Neural cell (in vitro differentiated cells): ENCODE results near the gene SLC6A4. TPM values are rescaled to one million over a fixed set of nuclear protein-coding genes. Genes with fewer than 3 reads are reported as not detected.

ENCODE experiments used
- H2AFZ ChIP-seq: fragments of 200-600, 300-800 bp; sonication (generic), shearing (Covaris generic); 2 replicates; pipeline ENCODE4 v1.6.0; 2014; ENCODE audit warnings: low read depth, mild to moderate bottlenecking, antibody characterized with exemption, low read length, moderate library complexity
- H3F3A ChIP-seq: fragments of 200-600 bp; shearing (Covaris generic); 2 replicates; pipeline ENCODE4 v1.6.1; 2016; ENCODE audit warnings: mild to moderate bottlenecking, moderate library complexity, mixed read lengths, antibody characterized with exemption, low read length; ENCODE audit not compliant: insufficient read depth, poor library complexity, severe bottlenecking
- H3K27ac ChIP-seq: fragments of 200-600, 300-800 bp; sonication (generic), shearing (Covaris generic); 2 replicates; pipeline ENCODE4 v1.5.1; 2014; ENCODE audit warnings: mild to moderate bottlenecking, low read length, moderate library complexity
- H3K27me3 ChIP-seq: fragments of 300-800, 200-600 bp; sonication (generic), shearing (Covaris generic); 2 replicates; pipeline ENCODE4 v1.6.0; 2014; ENCODE audit warnings: mild to moderate bottlenecking, low read depth, low read length, moderate library complexity; ENCODE audit not compliant: insufficient read depth
- H3K36me3 ChIP-seq: fragments of 300-800, 200-600 bp; sonication (generic), shearing (Covaris generic); 2 replicates; pipeline ENCODE4 v1.5.1; 2014; ENCODE audit warnings: mild to moderate bottlenecking, antibody characterized with exemption, low read length, moderate library complexity; ENCODE audit not compliant: insufficient read depth
- H3K4me2 ChIP-seq: fragments of 300-800, 200-600 bp; sonication (generic), shearing (Covaris generic); 2 replicates; pipeline ENCODE4 v1.6.0; 2014; ENCODE audit warnings: mild to moderate bottlenecking, low read length
- H3K4me3 ChIP-seq: fragments of 300-800, 200-600 bp; sonication (generic), shearing (Covaris generic); 2 replicates; pipeline ENCODE4 v1.5.1; 2014; ENCODE audit warnings: mild to moderate bottlenecking, low read length, moderate library complexity
- H3K79me2 ChIP-seq: fragments of 200-600 bp; shearing (Covaris generic); replicated peaks from 2 replicates; pipeline ENCODE4 v1.6.0; 2014; ENCODE audit warnings: mild to moderate bottlenecking, low read length, moderate library complexity; ENCODE audit not compliant: insufficient read depth
- H3K9ac ChIP-seq: fragments of 300-800, 200-600 bp; sonication (generic), shearing (Covaris generic); 2 replicates; pipeline ENCODE4 v1.6.1; 2016; ENCODE audit warnings: mild to moderate bottlenecking, low read length, mixed read lengths
- H3K9me2 ChIP-seq: fragments of 200-600 bp; shearing (Covaris generic); 2 replicates; pipeline ENCODE4 v1.6.1; 2016; ENCODE audit warnings: mild to moderate bottlenecking, low read length, mixed read lengths; ENCODE audit not compliant: insufficient read depth
- H3K9me3 ChIP-seq: fragments of 200-600, 300-800 bp; sonication (generic), shearing (Covaris generic); 2 replicates; pipeline ENCODE4 v1.6.1; 2016; ENCODE audit warnings: mild to moderate bottlenecking, mixed run types, low read length, moderate library complexity, mixed read lengths
- H4K20me1 ChIP-seq: fragments of 200-600 bp; shearing (Covaris generic); 2 replicates; pipeline ENCODE4 v1.6.1; 2016; ENCODE audit warnings: mild to moderate bottlenecking, mixed run types; ENCODE audit not compliant: insufficient read depth
- CTCF ChIP-seq: fragments of 450-650 bp; IDR thresholded peaks from 2 replicates; pipeline ENCODE4 v1.5.1; 2014; ENCODE audit warnings: antibody characterized with exemption, mild to moderate bottlenecking, moderate library complexity; ENCODE audit not compliant: poor library complexity, severe bottlenecking
- EP300 ChIP-seq: fragments of 450-650 bp; conservative IDR thresholded peaks from 2 replicates; pipeline ENCODE4 v1.6.1; 2014; ENCODE audit warnings: antibody characterized with exemption, mild to moderate bottlenecking, moderate library complexity; ENCODE audit not compliant: poor library complexity, severe bottlenecking
- EZH2 ChIP-seq: fragments of 200-600, 300-800 bp; shearing (Covaris generic), sonication (generic); IDR thresholded peaks from 2 replicates; pipeline ENCODE4 v1.6.1; 2014; ENCODE audit warnings: antibody characterized with exemption, low read length, borderline replicate concordance, mild to moderate bottlenecking; ENCODE audit not compliant: insufficient read depth, poor library complexity, severe bottlenecking
- MXI1 ChIP-seq: fragments of 450-650 bp; conservative IDR thresholded peaks from 2 replicates; pipeline ENCODE4 v1.6.1; 2014; ENCODE audit warnings: antibody characterized with exemption, mild to moderate bottlenecking; ENCODE audit not compliant: poor library complexity, severe bottlenecking
- POLR2AphosphoS5 ChIP-seq: IDR thresholded peaks from 2 replicates; pipeline ENCODE4 v1.6.1; 2012
- RAD21 ChIP-seq: fragments of 450-650 bp; conservative IDR thresholded peaks from 2 replicates; pipeline ENCODE4 v1.6.1; 2014; ENCODE audit warnings: antibody characterized with exemption, mild to moderate bottlenecking, moderate library complexity
- SMC3 ChIP-seq: fragments of 450-650 bp; conservative IDR thresholded peaks from 2 replicates; pipeline ENCODE4 v1.6.1; 2014; ENCODE audit warnings: antibody characterized with exemption, mild to moderate bottlenecking, moderate library complexity; ENCODE audit not compliant: poor library complexity
- TAF1 ChIP-seq: IDR thresholded peaks from 2 replicates; pipeline ENCODE4 v1.6.1; 2012; ENCODE audit warnings: low read depth
- polyA plus RNA-seq: library from polyadenylated mRNA; depleted of rRNA; stranded (reverse); fragments of >200 nt; gene quantifications from 2 replicates; pipeline ENCODE4 v1.2.3, GENCODE V29; 2014
- TF ChIP-seq, protein P1 (sequence below): IDR thresholded peaks from 2 replicates; pipeline ENCODE4 v1.6.1; 2012; ENCODE audit warnings: borderline replicate concordance

SLC6A4 gene
- polyA plus RNA-seq, 1 donor from 2014 or later: 1.1 TPM

GRCh38 chr17:30254150-30254549 is 18.7 kb upstream of the SLC6A4 start:
- Histone ChIP-seq H3K4me2 (no peak overlapping the region), H3K36me3 (no peaks in the 10 kb centered on the region), H3K9me3 (no peaks in the 10 kb centered on the region), H3K27me3 (no peaks in the 10 kb centered on the region), H3K4me3 (no peak overlapping the region), H3F3A (no peaks in the 10 kb centered on the region), H3K79me2 (no peaks in the 10 kb centered on the region), H4K20me1 (no peaks in the 10 kb centered on the region), H2AFZ (no peak overlapping the region), H3K9me2 (no peaks in the 10 kb centered on the region), H3K9ac (no peak overlapping the region), H3K27ac (no peak overlapping the region)
- TF ChIP-seq SMC3 (no peak), TAF1 (no peak), EZH2 (no peak), EP300 (no peak), CTCF (no peak), MXI1 (no peak), POLR2AphosphoS5 (no peak), RAD21 (no peak)
- TF ChIP-seq, protein P1, sequence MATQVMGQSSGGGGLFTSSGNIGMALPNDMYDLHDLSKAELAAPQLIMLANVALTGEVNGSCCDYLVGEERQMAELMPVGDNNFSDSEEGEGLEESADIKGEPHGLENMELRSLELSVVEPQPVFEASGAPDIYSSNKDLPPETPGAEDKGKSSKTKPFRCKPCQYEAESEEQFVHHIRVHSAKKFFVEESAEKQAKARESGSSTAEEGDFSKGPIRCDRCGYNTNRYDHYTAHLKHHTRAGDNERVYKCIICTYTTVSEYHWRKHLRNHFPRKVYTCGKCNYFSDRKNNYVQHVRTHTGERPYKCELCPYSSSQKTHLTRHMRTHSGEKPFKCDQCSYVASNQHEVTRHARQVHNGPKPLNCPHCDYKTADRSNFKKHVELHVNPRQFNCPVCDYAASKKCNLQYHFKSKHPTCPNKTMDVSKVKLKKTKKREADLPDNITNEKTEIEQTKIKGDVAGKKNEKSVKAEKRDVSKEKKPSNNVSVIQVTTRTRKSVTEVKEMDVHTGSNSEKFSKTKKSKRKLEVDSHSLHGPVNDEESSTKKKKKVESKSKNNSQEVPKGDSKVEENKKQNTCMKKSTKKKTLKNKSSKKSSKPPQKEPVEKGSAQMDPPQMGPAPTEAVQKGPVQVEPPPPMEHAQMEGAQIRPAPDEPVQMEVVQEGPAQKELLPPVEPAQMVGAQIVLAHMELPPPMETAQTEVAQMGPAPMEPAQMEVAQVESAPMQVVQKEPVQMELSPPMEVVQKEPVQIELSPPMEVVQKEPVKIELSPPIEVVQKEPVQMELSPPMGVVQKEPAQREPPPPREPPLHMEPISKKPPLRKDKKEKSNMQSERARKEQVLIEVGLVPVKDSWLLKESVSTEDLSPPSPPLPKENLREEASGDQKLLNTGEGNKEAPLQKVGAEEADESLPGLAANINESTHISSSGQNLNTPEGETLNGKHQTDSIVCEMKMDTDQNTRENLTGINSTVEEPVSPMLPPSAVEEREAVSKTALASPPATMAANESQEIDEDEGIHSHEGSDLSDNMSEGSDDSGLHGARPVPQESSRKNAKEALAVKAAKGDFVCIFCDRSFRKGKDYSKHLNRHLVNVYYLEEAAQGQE: no peak

DNA sequence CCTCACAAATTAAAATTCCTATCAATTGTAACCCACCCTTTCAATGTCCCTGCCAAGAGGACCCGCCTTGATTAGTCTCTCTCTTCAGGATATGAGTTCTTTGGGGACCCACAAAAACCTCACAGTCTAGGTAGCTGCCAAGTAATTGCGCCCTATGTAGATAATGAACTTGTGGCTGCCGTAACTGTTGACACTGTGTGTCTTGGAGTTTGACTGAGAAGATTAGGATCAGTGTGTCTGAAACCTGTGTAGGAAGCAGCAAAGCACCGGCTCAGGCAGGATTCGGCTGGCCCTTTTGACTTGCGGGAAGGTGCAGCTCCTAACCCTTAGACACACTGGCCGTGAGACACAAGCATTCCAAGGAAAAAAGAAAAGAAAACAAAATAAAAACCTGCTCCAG is 17.8 kb upstream of the SLC6A4 start:
- H3K79me2 ChIP-seq: no peaks in the 10 kb centered on the region
- no peaks in the 10 kb centered on the region for H3K27me3 ChIP-seq
- no peak overlapping the region for H3K9ac ChIP-seq
- TF ChIP-seq, protein P1: no peak
- TF ChIP-seq CTCF (no peak), TAF1 (no peak), EZH2 (no peak), POLR2AphosphoS5 (no peak), RAD21 (no peak)
- H3K4me3 ChIP-seq: no peak overlapping the region
- no peak overlapping the region for H3K4me2 ChIP-seq
- H3K9me2 ChIP-seq: no peaks in the 10 kb centered on the region
- H3F3A ChIP-seq: no peaks in the 10 kb centered on the region
- H3K27ac ChIP-seq: no peak overlapping the region
- H3K9me3 ChIP-seq: no peaks in the 10 kb centered on the region
- H4K20me1 ChIP-seq: no peaks in the 10 kb centered on the region
- H2AFZ ChIP-seq: no peak overlapping the region
- H3K36me3 ChIP-seq: peaks cover 4% of the 10 kb centered on the region
